ENCODE measurements around the gene RAB11FIP3.
A peak's percentile ranks its signal among the peaks of the same experiment; 100 is the strongest.

RAB11FIP3 gene

DNA sequence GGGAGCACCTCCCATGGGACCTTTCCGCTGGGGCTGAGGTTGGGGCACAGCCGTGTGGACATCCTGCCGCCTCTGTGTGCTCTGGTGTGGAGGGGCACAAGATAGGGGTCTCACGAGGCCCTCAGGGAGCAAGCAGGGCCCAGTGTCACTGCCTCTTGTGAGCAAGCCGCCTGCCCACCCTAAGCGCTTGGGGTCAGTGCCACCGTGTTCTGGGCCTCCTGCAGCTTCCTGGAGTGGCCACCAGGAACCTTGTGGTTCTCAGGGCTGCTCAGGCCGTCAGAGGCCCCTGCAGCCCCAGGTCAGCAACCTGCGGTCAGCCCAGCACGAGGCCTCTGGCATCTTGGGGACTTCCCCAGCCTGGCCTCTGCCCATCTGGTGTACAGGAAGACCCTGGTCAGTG, 88.5 kb downstream of the RAB11FIP3 start:
- no peak for DNase-seq

DNA sequence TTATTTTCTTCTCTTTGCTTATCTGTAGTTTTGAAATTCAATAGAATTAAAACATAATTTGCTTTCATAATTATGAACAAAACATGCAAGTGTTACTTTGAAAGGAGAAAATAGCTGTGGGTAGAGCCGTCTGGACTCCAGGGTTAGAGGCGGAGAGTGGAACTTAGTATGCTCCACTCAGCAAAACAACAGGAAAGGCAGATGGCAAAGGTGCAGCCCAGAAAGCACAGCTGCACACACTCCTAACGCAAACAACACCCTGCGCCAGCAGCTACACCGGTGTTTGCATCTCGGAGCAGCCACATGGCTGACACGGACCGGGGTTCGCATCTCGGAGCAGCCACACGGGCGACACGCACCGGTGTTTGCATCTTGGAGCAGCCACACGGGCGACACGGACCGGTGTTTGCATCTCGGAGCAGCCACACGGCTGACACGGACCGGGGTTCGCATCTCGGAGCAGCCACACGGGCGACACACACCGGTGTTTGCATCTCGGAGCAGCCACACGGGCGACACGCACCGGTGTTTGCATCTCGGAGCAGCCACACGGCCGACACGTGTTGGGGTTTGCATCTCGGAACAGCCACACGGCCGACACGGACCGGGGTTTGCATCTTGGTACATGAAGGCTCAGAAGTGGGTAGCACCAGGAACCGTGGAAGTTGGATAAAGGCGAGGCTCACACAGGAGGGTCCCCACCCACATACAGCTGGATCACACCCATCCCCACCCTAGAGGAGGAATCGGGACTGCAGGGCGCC, 89.9 kb downstream of the RAB11FIP3 start:
- no peak for DNase-seq

DNA sequence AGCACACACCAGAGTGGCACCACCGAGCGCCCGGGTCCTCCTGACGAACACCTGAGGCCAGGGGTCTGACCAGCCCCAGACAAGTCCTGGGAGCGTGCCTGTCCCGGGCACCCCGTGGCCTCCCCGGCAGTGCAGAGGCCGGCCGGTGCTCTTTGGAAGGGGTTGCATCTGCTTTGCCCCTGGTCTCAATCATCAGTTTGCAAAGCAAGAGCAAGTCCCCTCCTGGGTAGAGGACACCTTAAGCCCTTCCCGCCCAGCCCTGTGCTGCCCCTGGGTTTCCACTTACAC, 90.4 kb downstream of the RAB11FIP3 start:
- no peak for DNase-seq

DNA sequence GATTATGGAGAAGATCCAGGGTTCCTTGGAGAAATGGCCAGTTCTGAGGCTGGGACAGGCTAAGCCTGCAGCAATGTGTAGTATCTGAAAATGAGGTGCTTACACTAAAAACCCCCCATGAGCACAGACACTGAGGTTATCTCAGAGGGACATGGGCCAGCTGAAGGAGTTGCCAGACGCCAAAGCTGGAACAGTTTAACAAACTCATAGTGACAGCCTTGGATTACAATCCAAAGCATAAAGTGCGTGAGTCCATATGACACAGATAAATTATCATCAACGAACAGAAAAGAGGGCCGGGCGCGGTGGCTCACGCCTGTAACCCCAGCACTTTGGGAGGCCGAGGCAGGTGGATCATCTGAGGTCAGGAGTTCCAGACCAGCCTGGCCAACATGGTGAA, 90.9 kb downstream of the RAB11FIP3 start:
- DNase-seq = no peak

DNA sequence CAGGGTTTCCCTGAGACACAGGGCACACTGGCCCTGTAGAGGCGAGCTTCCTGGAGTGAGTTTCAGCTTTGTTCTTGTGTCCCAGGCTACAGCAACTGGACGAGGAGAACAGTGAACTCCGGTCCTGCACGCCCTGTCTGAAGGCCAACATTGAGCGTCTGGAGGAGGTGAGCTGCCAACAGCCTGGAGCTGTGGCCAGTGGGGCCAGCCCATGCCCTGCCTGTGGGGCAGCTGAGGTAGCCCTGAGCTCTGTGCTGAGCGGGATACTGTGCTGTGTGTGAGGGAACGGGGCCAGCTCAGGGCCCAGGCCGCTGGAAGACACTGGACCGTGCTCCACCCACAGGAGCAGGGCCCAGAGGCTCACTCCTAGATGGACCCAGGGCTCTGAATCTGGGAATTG, 93.4 kb downstream of the RAB11FIP3 start:
- peak in 20 of 56 donors; percentile 7 to 76 (median 36) for DNase-seq

DNA sequence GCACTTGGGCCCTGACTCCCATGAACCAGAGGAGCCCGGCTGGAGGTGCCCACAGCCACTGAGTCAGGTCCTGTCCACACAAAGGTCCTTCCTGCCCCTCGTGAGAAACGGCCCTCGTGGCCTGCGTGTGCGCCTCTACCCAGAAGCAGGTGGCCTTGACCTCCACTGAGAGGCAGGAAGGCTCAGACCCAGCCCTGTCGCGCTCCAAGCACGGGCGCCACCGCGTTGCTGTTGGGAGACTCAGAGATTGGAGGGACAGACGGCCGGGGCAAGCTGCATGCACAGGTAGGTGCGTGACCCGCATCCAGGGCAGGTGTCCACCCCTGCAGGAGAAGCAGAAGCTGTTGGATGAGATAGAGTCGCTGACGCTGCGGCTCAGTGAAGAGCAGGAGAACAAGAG, 94.0 kb downstream of the RAB11FIP3 start:
- no peak for DNase-seq

DNA sequence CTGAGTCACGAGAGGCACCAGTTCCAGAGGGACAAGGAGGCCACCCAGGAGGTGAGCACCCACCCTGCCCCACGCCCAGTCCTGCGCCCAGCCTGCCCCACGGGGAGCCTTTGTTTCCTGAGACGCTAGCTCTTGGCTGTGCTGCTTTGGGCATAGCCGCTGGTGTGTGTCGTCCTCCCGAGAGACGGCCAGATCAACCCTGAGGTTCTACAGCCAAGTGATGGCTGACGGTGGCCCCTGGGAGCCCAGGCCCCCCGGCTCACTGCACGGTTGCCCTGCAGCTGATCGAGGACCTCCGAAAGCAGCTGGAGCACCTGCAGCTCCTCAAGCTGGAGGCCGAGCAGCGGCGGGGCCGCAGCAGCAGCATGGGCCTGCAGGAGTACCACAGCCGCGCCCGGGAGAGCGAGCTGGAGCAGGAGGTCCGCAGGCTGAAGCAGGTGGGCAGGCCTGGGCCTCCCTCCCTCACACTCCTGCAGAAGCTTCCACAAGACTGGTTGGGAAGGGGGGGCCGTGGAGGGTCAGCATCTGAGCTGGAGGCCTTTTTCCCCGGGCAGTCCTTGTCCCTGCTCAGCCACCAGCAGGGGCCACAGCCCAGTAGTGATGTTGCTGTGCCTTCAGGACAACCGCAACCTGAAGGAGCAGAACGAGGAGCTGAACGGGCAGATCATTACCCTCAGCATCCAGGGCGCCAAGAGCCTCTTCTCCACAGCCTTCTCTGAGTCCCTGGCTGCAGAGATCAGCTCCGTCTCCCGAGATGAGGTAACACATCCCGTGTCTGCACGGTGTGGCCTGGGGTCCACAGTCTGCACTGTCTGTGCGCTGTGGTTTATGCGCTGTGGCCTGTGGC, 94.6 kb downstream of the RAB11FIP3 start:
- no peak for DNase-seq

DNA sequence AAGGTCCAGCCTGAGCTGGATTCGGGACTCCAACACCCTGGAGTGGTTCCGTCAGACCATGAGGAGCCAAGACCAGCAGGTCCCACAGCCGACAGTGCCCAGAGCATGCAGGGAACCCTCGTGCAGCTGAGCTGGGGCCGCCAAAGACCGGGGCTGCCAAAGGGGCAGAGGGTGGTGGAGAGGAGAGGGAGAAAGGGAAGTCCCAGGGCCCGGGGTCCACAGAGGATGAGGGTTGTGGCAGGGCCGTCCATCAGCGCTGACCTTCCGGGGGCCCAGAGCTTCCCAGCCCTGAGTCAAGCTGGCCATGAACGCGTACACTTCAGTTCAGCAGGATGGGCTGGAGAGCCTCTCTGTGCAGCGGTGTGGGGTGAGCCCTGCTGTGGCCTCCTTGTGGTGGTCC, 95.4 kb downstream of the RAB11FIP3 start:
- no peak for DNase-seq

DNA sequence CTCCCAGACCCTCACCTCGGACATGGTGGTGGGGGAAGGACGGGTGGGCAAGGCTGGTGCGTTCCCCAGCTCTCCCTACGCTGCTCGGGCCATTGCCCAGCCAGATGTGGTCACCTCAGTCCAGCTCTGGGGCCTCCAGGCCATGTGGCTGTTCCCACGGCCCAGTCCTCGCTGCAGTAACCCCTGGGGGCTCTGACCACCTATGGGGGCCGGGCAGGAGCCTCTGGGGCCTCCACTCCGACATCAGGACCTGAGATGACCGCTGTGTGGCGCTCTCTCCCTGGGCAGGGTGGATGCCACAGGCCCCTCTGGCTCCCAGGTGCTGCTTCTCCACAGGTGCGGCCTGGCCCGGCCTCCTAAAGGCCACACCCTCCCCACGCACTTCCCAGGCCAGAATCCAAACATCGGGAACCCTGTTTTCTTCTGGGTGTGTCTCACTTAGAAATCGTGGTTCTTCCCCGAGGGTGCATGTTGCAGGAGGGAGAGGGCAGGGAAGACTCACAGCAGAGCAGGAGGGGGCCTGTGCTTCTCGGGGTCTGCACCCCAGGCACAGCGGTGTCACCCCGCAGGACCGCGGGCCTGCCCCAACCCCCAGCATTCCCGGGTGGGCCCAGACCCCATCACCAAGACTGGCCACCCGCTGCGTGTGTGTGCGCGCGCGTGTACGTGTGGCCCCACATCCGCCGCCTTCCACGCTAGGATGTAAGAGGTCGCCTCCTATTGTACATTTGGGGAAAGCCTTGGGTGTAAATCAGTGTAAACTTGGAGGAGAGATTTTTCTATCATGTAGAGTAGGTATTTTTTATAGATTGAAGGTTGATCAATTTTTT, 96.1 kb downstream of the RAB11FIP3 start:
- DNase-seq = no peak

DNA sequence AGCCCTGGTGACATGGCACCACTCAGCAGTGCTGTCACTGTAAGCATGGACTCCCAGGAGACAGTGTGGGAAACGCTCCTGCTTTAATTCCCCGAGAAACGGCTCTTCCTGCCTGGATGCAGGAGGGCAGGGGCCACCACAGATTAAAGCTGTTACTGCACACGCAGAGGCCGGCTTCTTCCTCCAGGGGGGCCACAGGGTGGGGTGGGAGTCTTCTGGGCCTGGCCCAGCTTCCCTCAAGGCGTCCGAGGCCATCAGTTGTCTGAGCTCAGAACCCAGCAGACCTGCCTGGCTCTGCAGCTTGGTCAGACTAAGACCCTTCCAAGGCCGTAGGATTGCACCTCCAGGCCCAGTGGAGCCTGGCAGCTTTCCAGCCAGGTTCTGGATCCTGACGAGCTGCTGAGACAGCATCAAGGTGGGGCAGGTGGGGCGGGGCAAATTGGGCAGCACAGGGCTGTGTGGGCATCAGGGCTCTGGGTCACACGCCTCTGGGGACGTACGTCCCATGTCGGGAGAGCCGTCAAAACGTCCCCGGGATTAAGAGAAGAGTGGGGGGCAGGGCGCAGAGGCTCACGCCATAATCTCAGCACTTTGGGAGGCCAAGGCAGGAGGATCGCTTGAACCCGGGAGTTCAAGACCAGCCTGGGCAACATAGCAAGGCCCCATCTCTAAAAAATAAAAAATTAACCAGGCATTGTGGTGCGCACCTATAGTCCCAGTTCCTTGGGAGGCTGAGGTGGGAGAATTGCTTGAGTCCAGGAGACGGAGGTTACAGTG, 97.1 kb downstream of the RAB11FIP3 start:
- no peak for DNase-seq

DNA sequence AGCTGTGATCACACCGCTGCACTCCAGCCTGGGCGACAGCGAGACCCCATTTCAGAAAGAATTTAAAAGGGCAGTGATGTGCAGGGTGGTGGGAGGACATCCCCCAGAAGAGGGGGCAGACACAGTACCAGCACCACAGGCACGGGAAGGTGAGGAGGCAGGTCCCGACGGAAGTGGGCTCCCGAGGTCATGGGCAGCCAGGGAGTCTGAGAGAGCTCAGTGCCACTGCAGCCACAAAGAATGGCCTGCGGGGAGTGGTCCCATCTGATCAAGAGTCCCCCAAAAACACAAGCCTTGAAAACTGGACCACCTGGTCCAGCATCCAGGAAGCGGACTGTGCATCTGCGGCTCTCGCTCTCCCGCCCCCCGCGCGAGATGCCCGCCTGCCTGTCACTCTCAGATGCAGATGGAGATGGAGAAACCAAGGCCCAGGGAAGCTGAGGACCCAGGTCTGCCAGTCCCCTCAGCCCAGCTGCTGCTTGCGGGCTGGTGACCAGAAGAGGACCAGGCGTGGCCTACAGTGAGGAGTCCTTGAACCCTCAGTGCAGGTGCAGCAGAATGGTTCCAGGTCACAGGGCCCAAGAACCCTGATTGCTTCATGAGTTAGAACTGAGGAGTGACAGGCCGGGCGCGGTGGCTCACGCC, 97.8 kb downstream of the RAB11FIP3 start:
- no peak for DNase-seq

DNA sequence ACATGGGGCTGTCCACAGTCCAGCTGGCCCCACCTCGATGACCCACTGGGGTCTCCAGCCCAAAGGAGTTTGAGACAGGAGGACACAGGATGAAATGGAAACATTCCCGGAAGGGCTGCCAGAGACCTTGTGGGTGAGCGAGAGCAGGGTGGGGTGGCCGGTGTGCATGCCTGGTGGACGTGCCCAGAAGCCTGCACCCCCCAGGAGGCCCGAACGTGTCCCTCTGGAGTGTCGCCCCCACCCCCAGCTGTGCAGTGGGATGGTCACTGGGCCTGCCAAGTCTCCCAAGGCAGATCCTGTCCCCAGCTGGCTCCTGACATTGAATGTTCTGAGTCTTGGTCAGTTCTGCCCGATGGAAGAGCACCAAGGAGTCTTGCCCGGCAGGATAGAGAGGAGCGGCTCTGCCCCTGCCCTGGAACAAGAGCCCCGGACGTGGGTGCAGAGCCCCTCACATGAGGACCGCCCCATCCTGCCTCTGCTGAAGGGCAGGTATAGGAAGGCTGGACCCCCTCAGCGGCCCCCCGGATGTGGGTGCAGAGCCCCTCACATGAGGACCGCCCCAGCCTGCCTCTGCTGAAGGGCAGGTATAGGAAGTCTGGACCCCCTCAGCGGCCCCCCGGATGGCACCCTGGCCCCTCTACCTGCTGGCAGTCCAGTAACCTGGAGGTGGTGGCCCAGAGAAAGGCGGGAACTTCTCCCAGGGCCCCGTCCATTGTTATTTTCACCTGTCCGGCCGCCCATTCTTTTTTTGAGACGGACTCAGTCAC, 99.0 kb downstream of the RAB11FIP3 start:
- DNase-seq = no peak

DNA sequence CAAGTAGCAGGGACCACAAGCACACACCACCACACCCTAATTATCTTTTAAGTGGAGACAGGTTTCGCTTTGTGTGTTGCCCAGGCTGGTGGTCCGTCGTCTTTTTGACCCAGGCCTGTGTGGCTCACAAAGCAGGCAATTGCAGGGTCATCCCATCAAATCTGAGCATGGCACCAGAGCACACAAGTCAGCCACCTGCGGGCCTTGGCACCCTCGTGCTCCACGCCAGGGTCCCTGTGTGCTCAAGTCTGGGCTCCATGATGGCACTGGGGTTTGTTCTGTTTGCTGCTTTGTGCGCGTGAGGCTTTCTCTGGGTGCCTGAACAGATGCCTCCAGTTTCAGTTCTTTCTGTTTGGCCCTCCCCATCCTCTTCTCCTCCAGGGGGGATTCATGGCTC, 99.7 kb downstream of the RAB11FIP3 start:
- DNase-seq = no peak

DNA sequence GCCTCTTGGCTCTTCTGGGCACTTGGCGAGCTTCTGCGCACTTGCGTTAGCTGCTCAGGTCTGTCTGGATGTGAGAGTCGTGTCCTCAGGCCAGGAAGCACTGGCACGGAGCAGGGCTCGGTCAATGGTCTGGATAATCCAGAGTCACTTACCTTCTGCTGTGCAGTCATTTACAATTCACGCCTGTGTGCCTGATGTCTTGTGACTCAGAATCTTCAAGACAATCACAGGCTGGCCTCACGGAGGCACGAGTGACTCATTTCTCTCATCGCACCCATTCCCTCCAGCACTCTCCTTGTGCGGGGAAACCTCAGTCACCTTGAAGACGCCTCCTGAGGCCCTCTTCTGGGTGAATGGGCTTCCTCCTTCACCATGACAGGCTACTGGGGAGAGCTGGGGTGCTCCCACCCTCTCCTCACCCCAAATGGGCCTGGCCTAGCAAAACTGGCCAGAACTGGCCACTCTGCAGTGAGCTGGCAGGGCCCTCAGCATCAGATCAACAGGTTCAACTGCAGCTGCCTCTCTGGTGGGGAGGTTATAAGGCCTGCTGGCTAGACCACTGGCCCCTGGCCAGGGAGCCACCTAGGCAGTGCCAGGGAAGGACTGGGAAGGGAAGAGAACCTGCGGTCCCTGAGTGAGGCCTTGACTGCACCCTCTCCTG, 100.2 kb downstream of the RAB11FIP3 start:
- DNase-seq = peak in 10 of 56 donors; percentile 16 to 47 (median 24)

DNA sequence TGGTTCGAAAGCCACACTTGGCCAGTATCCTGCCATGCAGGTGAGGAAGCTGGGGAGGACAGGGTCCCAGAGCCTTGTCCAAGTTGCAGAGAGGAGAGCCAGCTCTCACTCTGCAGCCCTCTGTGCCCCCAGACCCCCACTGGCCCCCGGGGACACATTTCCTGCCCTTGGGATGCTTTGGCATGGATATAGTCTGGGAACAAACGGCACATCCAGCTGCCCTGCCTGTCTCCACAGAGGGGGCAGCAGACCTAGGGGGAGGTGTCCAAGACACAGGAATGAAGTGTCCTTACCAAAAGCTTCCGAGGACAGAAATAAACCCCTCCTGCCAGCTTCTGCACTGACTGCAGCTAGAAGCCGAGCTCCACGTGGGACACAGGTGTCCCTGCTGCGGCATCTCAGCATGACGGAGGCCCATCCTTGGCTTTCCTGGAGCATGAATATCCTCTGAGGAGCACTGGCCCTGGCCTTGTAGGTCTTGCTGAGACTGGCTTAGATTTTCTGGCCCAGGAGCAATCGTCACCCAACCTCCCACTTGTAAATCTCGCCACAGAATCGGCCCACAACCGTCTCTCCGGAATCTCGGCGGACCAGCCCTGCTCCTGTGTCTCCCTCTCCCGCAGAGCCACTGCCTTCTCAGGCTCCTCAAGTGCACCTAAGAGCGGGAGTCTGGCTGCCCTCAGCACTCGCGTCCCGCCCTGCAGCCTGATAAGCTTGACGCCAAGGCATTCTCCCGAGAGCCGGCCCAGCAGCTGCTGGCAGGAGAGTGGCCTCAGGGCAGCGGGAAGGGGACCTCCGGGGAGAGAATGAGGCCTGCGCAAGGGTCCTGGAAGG, 100.9 kb downstream of the RAB11FIP3 start:
- DNase-seq = peak in 8 of 56 donors; percentile 12 to 65 (median 37)

DNA sequence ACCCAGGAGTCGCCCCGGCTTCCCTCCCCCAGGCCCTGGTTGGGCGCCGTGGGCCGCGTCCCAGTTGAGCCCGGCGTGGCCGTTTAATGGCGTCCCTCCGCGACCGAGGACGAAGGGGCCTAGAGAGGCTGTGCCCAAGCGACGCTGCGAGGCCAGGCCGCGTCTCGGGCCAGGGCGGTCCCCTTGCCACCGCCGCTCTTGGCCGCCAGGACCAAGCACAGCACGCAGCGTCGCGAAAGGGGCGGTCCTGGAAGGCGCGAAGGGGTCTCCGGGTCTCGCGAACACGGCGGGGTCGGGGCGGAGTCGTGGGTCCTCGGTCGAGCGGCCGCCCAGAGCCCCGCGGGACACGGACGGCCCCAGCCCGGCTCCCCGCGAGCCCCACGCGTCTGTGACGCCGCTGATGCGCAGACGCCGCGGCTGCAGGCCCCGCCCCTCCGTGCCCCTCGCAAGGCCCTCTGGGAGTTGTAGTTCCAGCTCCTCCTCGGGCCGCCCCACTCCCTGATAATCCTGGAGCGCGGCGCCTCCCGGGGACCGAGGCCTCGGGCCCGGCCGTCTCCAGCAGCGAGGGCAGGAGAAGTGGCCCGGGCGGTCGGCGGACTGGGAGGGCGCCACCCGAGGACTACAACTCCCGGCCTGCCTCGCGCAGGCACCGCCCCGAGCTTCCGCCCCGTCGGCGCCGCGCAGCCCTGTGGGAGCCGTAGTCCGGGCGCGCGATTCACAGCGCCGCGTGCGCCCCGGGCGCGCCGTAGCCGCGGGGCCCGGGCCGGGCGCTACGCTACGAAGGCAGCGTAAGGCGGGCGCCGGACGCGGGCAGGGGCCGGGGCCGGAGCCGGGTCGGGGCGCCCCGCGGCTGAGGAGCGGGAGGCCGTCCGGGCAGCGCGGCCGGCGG, 101.8 kb downstream of the RAB11FIP3 start, which contains the start of gene CAPN15:
CAPN15 (plus strand) TSS at position 698 of the 889 bp plus-strand sequence. CDS start 19,127 bp downstream, outside the sequence.
- peak in 54 of 56 donors; percentile 51 to 95 (median 82) for DNase-seq

Data from amygdala (tissue), 56 donors.